A549 (cell line): ENCODE measurements around the gene SARDH. TPM values are rescaled to one million over a fixed set of nuclear protein-coding genes. Genes with fewer than 3 reads are reported as not detected.

Source experiments
- ATAC-seq, 2 experiments: fragments of 200-7000 bp in 1 of 2; fragments of >200 bp in 1 of 2; cut with Nextera tagmentation in 1 of 2; cut with Tn5 transposase in 1 of 2; 3 replicates each; pipeline versions ENCODE4 v1.8.0 to v1.9.1; 2018 to 2020; ENCODE audit warnings: mild to moderate bottlenecking in 1 of 2, moderate library complexity in 1 of 2
- CTCF ChIA-PET: fragments of 300-600 bp; sonication (Branson Sonifier 250); formaldehyde crosslinking; extraction: SDS; loops from one replicate; lab custom pipeline; 2021; ENCODE audit warnings: antibody characterized with exemption, inconsistent platforms; lab: Yijun Ruan, JAX
- POLR2A ChIA-PET: fragments of 350-600 bp; formaldehyde crosslinking; extraction: SDS; loops from one replicate; lab custom pipeline; 2021; ENCODE audit warnings: antibody characterized with exemption, inconsistent platforms; lab: Yijun Ruan, JAX
- DNase-seq, 2 experiments: peaks; one replicate each; pipeline versions ENCODE4 v3.0.0 to v3.0.0-alpha.2; 2011 to 2016; ENCODE audit warnings: low read depth in 1 of 2, low spot score in 1 of 2
- FAIRE-seq: peaks from 2 replicates; lab custom pipeline; 2011; peaks lifted over from hg19 to GRCh38; lab: Jason Lieb, UNC
- H3K27ac ChIP-seq, 2 experiments: fragments of >200 bp; sonication (Bioruptor Twin); formaldehyde crosslinking; 3 replicates each; pipeline ENCODE4 v1.5.1; 2016 to 2017
- H3K4me1 ChIP-seq: fragments of >200 bp; sonication (Bioruptor Twin); formaldehyde crosslinking; 3 replicates; pipeline ENCODE4 v1.6.1; 2016
- H3K4me2 ChIP-seq: fragments of >200 bp; sonication (Bioruptor Twin); formaldehyde crosslinking; 3 replicates; pipeline ENCODE4 v1.6.1; 2016
- H3K4me3 ChIP-seq: fragments of >200 bp; sonication (Bioruptor Twin); formaldehyde crosslinking; 3 replicates; pipeline ENCODE4 v1.5.1; 2016
- H3K9me3 ChIP-seq: fragments of >200 bp; sonication (Bioruptor Twin); formaldehyde crosslinking; 3 replicates; pipeline ENCODE4 v1.6.1; 2016
- BHLHE40 ChIP-seq: IDR thresholded peaks from 2 replicates; pipeline ENCODE4 v1.6.1; 2012; ENCODE audit warnings: low read depth, low read length, inconsistent platforms
- CBX2 ChIP-seq: fragments of 200-600 bp; sonication (generic); IDR thresholded peaks from 2 replicates; pipeline ENCODE4 v1.6.1; 2016; ENCODE audit warnings: low read depth, mild to moderate bottlenecking, borderline replicate concordance
- CBX8 ChIP-seq: fragments of 200-600 bp; sonication (generic); IDR thresholded peaks from 2 replicates; pipeline ENCODE4 v1.6.1; 2016
- CHD2 ChIP-seq: fragments of 150-350 bp; IDR thresholded peaks from 2 replicates; pipeline ENCODE4 v1.6.1; 2014; ENCODE audit warnings: low read length; ENCODE audit not compliant: partially characterized antibody
- FOSB ChIP-seq: fragments of 250-450 bp; sonication (Bioruptor Pico); IDR thresholded peaks from 2 replicates; pipeline ENCODE4 v1.5.0; 2020; ENCODE audit warnings: mild to moderate bottlenecking, moderate library complexity
- FOSL2 ChIP-seq, 2 experiments: fragments of 450-650 bp in 1 of 2; fragments of >200 bp in 1 of 2; sonication (Bioruptor Twin) in 1 of 2; formaldehyde crosslinking; IDR thresholded peaks; 2 replicates each; pipeline versions ENCODE4 v1.5.0 to v1.6.1; 2016 to 2020; ENCODE audit warnings: mild to moderate bottlenecking in 1 of 2, moderate library complexity in 1 of 2
- FOXS1 ChIP-seq: fragments of 250-450 bp; sonication (Bioruptor Pico); IDR thresholded peaks from 2 replicates; pipeline ENCODE4 v1.5.0; 2020; ENCODE audit warnings: mild to moderate bottlenecking, moderate library complexity
- GATA3 ChIP-seq: IDR thresholded peaks from 2 replicates; pipeline ENCODE4 v1.6.1; 2012; ENCODE audit warnings: borderline replicate concordance
- HDAC2 ChIP-seq: fragments of 200-600 bp; sonication (generic); IDR thresholded peaks from 2 replicates; pipeline ENCODE4 v1.6.1; 2016
- KDM5A ChIP-seq: fragments of 200-600 bp; sonication (generic); IDR thresholded peaks from 2 replicates; pipeline ENCODE4 v1.6.1; 2016; ENCODE audit warnings: antibody characterized with exemption, mild to moderate bottlenecking
- NFE2L2 ChIP-seq: fragments of 150-350 bp; conservative IDR thresholded peaks from 2 replicates; pipeline ENCODE4 v1.6.1; 2014; ENCODE audit warnings: low read length
- NPAS2 ChIP-seq: fragments of 250-450 bp; sonication (Bioruptor Pico); IDR thresholded peaks from 2 replicates; pipeline ENCODE4 v1.8.0; 2022; ENCODE audit warnings: mild to moderate bottlenecking, moderate library complexity, borderline replicate concordance
- PHF8 ChIP-seq: fragments of 200-600 bp; sonication (generic); IDR thresholded peaks from 2 replicates; pipeline ENCODE4 v1.6.1; 2016; ENCODE audit warnings: low read depth, mild to moderate bottlenecking, antibody characterized with exemption, moderate library complexity, borderline replicate concordance
- POLR2AphosphoS2 ChIP-seq: conservative IDR thresholded peaks from 2 replicates; pipeline ENCODE4 v1.6.1; 2012; ENCODE audit warnings: low read length, improper control_type of control experiment, inconsistent platforms
- RCOR1 ChIP-seq: fragments of 150-350 bp; IDR thresholded peaks from 2 replicates; pipeline ENCODE4 v1.6.1; 2014; ENCODE audit warnings: antibody characterized with exemption, low read length, low read depth
- SMC3 ChIP-seq: fragments of >200 bp; sonication (Bioruptor Twin); formaldehyde crosslinking; IDR thresholded peaks from 3 replicates; pipeline ENCODE4 v1.6.1; 2018; ENCODE audit warnings: inconsistent platforms
- SREBF2 ChIP-seq: fragments of 450-650 bp; IDR thresholded peaks from 2 replicates; pipeline ENCODE4 v1.6.1; 2014; ENCODE audit warnings: mild to moderate bottlenecking, moderate library complexity
- USF2 ChIP-seq: fragments of 450-650 bp; IDR thresholded peaks from 2 replicates; pipeline ENCODE4 v1.6.1; 2014; ENCODE audit warnings: antibody characterized with exemption
- ZC3H11A ChIP-seq: fragments of 450-650 bp; IDR thresholded peaks from 2 replicates; pipeline ENCODE4 v1.6.1; 2014; ENCODE audit warnings: antibody characterized with exemption, mild to moderate bottlenecking
- WGBS: methylation state at CpG from one replicate; pipeline ENCODE4 v1.1.6; 2017; ENCODE audit errors: missing lambda C conversion rate; 5-methylcytosine and 5-hydroxymethylcytosine counted together
- polyA plus RNA-seq, 4 experiments: library from polyadenylated mRNA; depleted of rRNA in 3 of 4; stranded (reverse); fragments of >200 nt; fragmentation: RNase III in 1 of 4; extraction: RNeasy Plus Mini Kit Qiagen cat#74134 plus additional on column Dnase treatment in 1 of 4; gene quantifications; 2 replicates in 3 of 4; 3 replicates in 1 of 4; pipeline ENCODE4 v1.2.3, GENCODE V29; 2011 to 2017
- TF ChIP-seq, protein P1 (sequence below): IDR thresholded peaks from 2 replicates; pipeline ENCODE4 v1.6.1; 2012; ENCODE audit warnings: low read depth, borderline replicate concordance
- TF ChIP-seq, protein P2 (sequence below): fragments of >200 bp; sonication (Bioruptor Twin); formaldehyde crosslinking; IDR thresholded peaks from 2 replicates; pipeline ENCODE4 v1.6.1; 2016
- TF ChIP-seq, protein P3 (sequence below): IDR thresholded peaks from 2 replicates; pipeline ENCODE4 v1.6.1; 2012
- TF ChIP-seq, protein P4 (sequence below): fragments of >200 bp; sonication (Bioruptor Twin); formaldehyde crosslinking; IDR thresholded peaks from 3 replicates; pipeline ENCODE4 v1.6.1; 2016
- TF ChIP-seq, protein P5 (sequence below): fragments of 250-450 bp; sonication (Bioruptor Pico); IDR thresholded peaks from 2 replicates; pipeline ENCODE4 v1.5.0; 2021; ENCODE audit warnings: mild to moderate bottlenecking, moderate library complexity, borderline replicate concordance

The SARDH gene
- polyA plus RNA-seq, 2 of the 4 experiments (the other 2 are of a cell fraction), result 0.08 TPM; not detected in 1

GRCh38 chr9:133729617-133730281, 8.4 kb downstream of the SARDH start:
- POLR2A ChIA-PET, result no interaction called here
- no peak for ATAC-seq
- no peak for TF ChIP-seq GATA3
- TF ChIP-seq, all 56 proteins: peak for 0
- CTCF ChIA-PET, result interaction anchor here (0.6 to 8.2 kb wide), 6 partner anchors 9 to 199 kb away, joined by 4 to 72 read pairs (median 12); partner anchors contain the start of gene ADAMTSL2
- FAIRE-seq (no peak), DNase-seq (no peak)
- no peak overlapping the region for H3K27ac ChIP-seq
- no peak overlapping the region for H3K4me3 ChIP-seq
- WGBS, result 57% methylated on average over 11 of the region's 19 CpGs
- no peak overlapping the region for H3K4me2 ChIP-seq
- H3K4me1 ChIP-seq, result no peaks in the 10 kb centered on the region
- no peaks in the 10 kb centered on the region for H3K9me3 ChIP-seq

GRCh38 chr9:133728856-133729616, 9.1 kb downstream of the SARDH start:
- CTCF ChIA-PET, result interaction anchor here (1.7 to 8.2 kb wide), 5 partner anchors 10 to 265 kb away, joined by 4 to 72 read pairs (median 21); partner anchors contain the start of gene ADAMTSL2
- no peak for FAIRE-seq

GRCh38 chr9:133727876-133728441, 10.2 kb downstream of the SARDH start:
- DNase-seq, result no peak
- 15% methylated on average over 6 of the region's 18 CpGs for WGBS
- CTCF ChIA-PET, result interaction anchor here (0.8 to 8.2 kb wide), 13 partner anchors 9 to 398 kb away, joined by 3 to 72 read pairs (median 4); partner anchors contain the start of genes ADAMTSL2 and SARDH
- TF ChIP-seq RCOR1 (no peak), NFE2L2 (no peak), SREBF2 (no peak), SMC3 (no peak), KDM5A (no peak), HDAC2 (no peak)
- TF ChIP-seq, protein P1, sequence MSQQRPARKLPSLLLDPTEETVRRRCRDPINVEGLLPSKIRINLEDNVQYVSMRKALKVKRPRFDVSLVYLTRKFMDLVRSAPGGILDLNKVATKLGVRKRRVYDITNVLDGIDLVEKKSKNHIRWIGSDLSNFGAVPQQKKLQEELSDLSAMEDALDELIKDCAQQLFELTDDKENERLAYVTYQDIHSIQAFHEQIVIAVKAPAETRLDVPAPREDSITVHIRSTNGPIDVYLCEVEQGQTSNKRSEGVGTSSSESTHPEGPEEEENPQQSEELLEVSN, result no peak
- TF ChIP-seq, protein P2, sequence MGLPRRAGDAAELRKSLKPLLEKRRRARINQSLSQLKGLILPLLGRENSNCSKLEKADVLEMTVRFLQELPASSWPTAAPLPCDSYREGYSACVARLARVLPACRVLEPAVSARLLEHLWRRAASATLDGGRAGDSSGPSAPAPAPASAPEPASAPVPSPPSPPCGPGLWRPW, result no peak
- TF ChIP-seq, protein P3, sequence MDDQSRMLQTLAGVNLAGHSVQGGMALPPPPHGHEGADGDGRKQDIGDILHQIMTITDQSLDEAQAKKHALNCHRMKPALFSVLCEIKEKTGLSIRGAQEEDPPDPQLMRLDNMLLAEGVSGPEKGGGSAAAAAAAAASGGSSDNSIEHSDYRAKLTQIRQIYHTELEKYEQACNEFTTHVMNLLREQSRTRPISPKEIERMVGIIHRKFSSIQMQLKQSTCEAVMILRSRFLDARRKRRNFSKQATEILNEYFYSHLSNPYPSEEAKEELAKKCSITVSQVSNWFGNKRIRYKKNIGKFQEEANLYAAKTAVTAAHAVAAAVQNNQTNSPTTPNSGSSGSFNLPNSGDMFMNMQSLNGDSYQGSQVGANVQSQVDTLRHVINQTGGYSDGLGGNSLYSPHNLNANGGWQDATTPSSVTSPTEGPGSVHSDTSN, result no peak
- TF ChIP-seq, protein P4, sequence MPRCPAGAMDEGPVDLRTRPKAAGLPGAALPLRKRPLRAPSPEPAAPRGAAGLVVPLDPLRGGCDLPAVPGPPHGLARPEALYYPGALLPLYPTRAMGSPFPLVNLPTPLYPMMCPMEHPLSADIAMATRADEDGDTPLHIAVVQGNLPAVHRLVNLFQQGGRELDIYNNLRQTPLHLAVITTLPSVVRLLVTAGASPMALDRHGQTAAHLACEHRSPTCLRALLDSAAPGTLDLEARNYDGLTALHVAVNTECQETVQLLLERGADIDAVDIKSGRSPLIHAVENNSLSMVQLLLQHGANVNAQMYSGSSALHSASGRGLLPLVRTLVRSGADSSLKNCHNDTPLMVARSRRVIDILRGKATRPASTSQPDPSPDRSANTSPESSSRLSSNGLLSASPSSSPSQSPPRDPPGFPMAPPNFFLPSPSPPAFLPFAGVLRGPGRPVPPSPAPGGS, result no peak
- TF ChIP-seq, all 56 proteins: peak for 0
- Histone ChIP-seq H3K27ac (no peak overlapping the region), H3K9me3 (no peaks in the 10 kb centered on the region), H3K4me3 (no peak overlapping the region), H3K4me1 (no peaks in the 10 kb centered on the region), H3K4me2 (no peak overlapping the region)
- POLR2A ChIA-PET, result no interaction called here
- peak; percentile 16 to 56; a peak in 3 of 6 replicates for ATAC-seq
- FAIRE-seq, result no peak

More at GRCh38 chr9:133728856-133729616, 9.1 kb downstream of the SARDH start:
- H3K4me1 ChIP-seq, result no peaks in the 10 kb centered on the region
- DNase-seq (no peak), ATAC-seq (no peak)
- H3K27ac ChIP-seq, result no peak overlapping the region
- TF ChIP-seq NFE2L2 (no peak), CHD2 (no peak), NPAS2 (CRISPR knock-in tag) (no peak), FOXS1 (CRISPR knock-in tag) (no peak), USF2 (no peak), RCOR1 (no peak), PHF8 (no peak), BHLHE40 (no peak), HDAC2 (no peak), POLR2AphosphoS2 (no peak), CBX2 (no peak), FOSB (CRISPR knock-in tag) (no peak), SREBF2 (no peak), CBX8 (no peak), FOSL2 (IDR thresholded peaks at IDR 0.05) (no peak), FOSL2 (CRISPR knock-in tag; IDR thresholded peaks at IDR 0.05) (no peak), ZC3H11A (no peak)
- TF ChIP-seq, protein P1, result no peak
- TF ChIP-seq, protein P5, sequence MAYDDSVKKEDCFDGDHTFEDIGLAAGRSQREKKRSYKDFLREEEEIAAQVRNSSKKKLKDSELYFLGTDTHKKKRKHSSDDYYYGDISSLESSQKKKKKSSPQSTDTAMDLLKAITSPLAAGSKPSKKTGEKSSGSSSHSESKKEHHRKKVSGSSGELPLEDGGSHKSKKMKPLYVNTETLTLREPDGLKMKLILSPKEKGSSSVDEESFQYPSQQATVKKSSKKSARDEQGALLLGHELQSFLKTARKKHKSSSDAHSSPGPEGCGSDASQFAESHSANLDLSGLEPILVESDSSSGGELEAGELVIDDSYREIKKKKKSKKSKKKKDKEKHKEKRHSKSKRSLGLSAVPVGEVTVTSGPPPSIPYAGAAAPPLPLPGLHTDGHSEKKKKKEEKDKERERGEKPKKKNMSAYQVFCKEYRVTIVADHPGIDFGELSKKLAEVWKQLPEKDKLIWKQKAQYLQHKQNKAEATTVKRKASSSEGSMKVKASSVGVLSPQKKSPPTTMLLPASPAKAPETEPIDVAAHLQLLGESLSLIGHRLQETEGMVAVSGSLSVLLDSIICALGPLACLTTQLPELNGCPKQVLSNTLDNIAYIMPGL, result no peak
- TF ChIP-seq, protein P2, result no peak
- H3K4me3 ChIP-seq, result no peak overlapping the region
- no peak overlapping the region for H3K4me2 ChIP-seq
- WGBS, result 3% methylated on average over 10 of the region's 10 CpGs
- POLR2A ChIA-PET, result no interaction called here
- no peaks in the 10 kb centered on the region for H3K9me3 ChIP-seq
